ENCODE data around the gene TSPYL2. TPM values are rescaled to one million over a fixed set of nuclear protein-coding genes. Genes with fewer than 3 reads are reported as not detected.
A peak's percentile ranks its signal among the peaks of the same experiment; 100 is the strongest.

The TSPYL2 gene
- total RNA-seq, 1 donor from 2014 or later: 8.7 TPM

- FAIRE-seq: no peak
Measured at GRCh38 chrX:53065104-53065503, 17.1 kb upstream of the TSPYL2 start.

GRCh38 chrX:53071064-53071463 is 11.1 kb upstream of the TSPYL2 start:
- no peak for TF ChIP-seq CTCF (IDR thresholded peaks at IDR 0.05; ENCODE audit: insufficient read depth, low read length, severe bottlenecking)
- FAIRE-seq: no peak
- H3K27me3 ChIP-seq (ENCODE audit: control insufficient read depth, insufficient read depth, low read length): no peaks in the 10 kb centered on the region

More at GRCh38 chrX:53065104-53065503, 17.1 kb upstream of the TSPYL2 start:
- Histone ChIP-seq H3K36me3 (ENCODE audit: control insufficient read depth, insufficient read depth, low read length) (no peaks in the 10 kb centered on the region), H3K4me3 (ENCODE audit: low read depth, low read length) (no peak overlapping the region), H3K27me3 (ENCODE audit: control insufficient read depth, insufficient read depth, low read length) (no peaks in the 10 kb centered on the region)
- peak; percentile 33 for DNase-seq (ENCODE audit: low read depth)
- no peak for TF ChIP-seq CTCF (IDR thresholded peaks at IDR 0.05; ENCODE audit: insufficient read depth, low read length, severe bottlenecking)

GRCh38 chrX:53071604-53072417 is 10.4 kb upstream of the TSPYL2 start:
- TF ChIP-seq CTCF (IDR thresholded peaks at IDR 0.05; ENCODE audit: insufficient read depth, low read length, severe bottlenecking): peak; percentile 52
- Histone ChIP-seq H3K27me3 (ENCODE audit: control insufficient read depth, insufficient read depth, low read length) (no peaks in the 10 kb centered on the region), H3K36me3 (ENCODE audit: control insufficient read depth, insufficient read depth, low read length) (no peaks in the 10 kb centered on the region), H3K4me3 (ENCODE audit: low read depth, low read length) (peak overlapping the region; percentile 40)
- FAIRE-seq (peak; percentile 85), DNase-seq (ENCODE audit: low read depth) (peak; percentile 52)

More at GRCh38 chrX:53071064-53071463, 11.1 kb upstream of the TSPYL2 start:
- DNase-seq (ENCODE audit: low read depth): no peak
- H3K36me3 ChIP-seq (ENCODE audit: control insufficient read depth, insufficient read depth, low read length): no peaks in the 10 kb centered on the region
- no peak overlapping the region for H3K4me3 ChIP-seq (ENCODE audit: low read depth, low read length)

GRCh38 chrX:53072418-53073114 is 9.6 kb upstream of the TSPYL2 start:
- DNase-seq (ENCODE audit: low read depth) (no peak), FAIRE-seq (no peak)
- no peak for TF ChIP-seq CTCF (IDR thresholded peaks at IDR 0.05; ENCODE audit: insufficient read depth, low read length, severe bottlenecking)
- no peak overlapping the region for H3K4me3 ChIP-seq (ENCODE audit: low read depth, low read length)
- no peaks in the 10 kb centered on the region for H3K27me3 ChIP-seq (ENCODE audit: control insufficient read depth, insufficient read depth, low read length)
- H3K36me3 ChIP-seq (ENCODE audit: control insufficient read depth, insufficient read depth, low read length): no peaks in the 10 kb centered on the region

GRCh38 chrX:53073115-53073586 is 9.0 kb upstream of the TSPYL2 start:
- no peak for FAIRE-seq

More at GRCh38 chrX:53073115-53073586, 9.0 kb upstream of the TSPYL2 start:
- Histone ChIP-seq H3K27me3 (ENCODE audit: control insufficient read depth, insufficient read depth, low read length) (no peaks in the 10 kb centered on the region), H3K36me3 (ENCODE audit: control insufficient read depth, insufficient read depth, low read length) (no peaks in the 10 kb centered on the region), H3K4me3 (ENCODE audit: low read depth, low read length) (no peak overlapping the region)
- no peak for DNase-seq (ENCODE audit: low read depth)
- TF ChIP-seq CTCF (IDR thresholded peaks at IDR 0.05; ENCODE audit: insufficient read depth, low read length, severe bottlenecking): no peak

Data from bronchial epithelial cell (primary cell).